Gastrocnemius medialis (tissue), 4 donors: ENCODE data around the gene KRT73. TPM values are rescaled to one million over a fixed set of nuclear protein-coding genes. Genes with fewer than 3 reads are reported as not detected.

ENCODE experiments used
- ATAC-seq, 2 donors: fragments of 150-250 bp; one replicate each; pipeline ENCODE4 v1.9.1; 2016
- DNase-seq, 2 donors: peaks; one replicate each; pipeline ENCODE4 v3.0.0-alpha.2; 2019
- H3K27ac ChIP-seq, 4 donors: fragments of 200-600 bp; sonication (generic); 1 replicate in 1 of 4; 2 replicates in 3 of 4; pipeline ENCODE4 v1.5.1; 2016 to 2018; ENCODE audit warnings: mild to moderate bottlenecking in 2 of 4, moderate library complexity in 1 of 4
- H3K27me3 ChIP-seq, 3 donors: fragments of 200-600 bp; sonication (generic) in 2 of 3; 1 replicate in 1 of 3; 2 replicates in 2 of 3; pipeline versions ENCODE4 v1.5.1 to v1.6.0; 2016 to 2019; ENCODE audit warnings: mild to moderate bottlenecking in 1 of 3, moderate library complexity in 1 of 3
- H3K36me3 ChIP-seq, 2 donors: fragments of 200-600 bp; sonication (generic) in 1 of 2; one replicate each; pipeline ENCODE4 v1.5.1; 2017 to 2018
- H3K4me1 ChIP-seq, 2 donors: fragments of 200-600 bp; sonication (generic) in 1 of 2; one replicate each; pipeline ENCODE4 v1.5.1; 2016 to 2017; ENCODE audit warnings: mild to moderate bottlenecking in 2 of 2
- H3K4me3 ChIP-seq, 4 donors: fragments of 200-600 bp; sonication (generic) in 3 of 4; 1 replicate in 1 of 4; 2 replicates in 3 of 4; pipeline ENCODE4 v1.5.1; 2016 to 2019; ENCODE audit warnings: mild to moderate bottlenecking in 2 of 4
- H3K9me3 ChIP-seq, 3 donors: fragments of 200-600 bp; sonication (generic) in 2 of 3; 1 replicate in 1 of 3; 2 replicates in 2 of 3; pipeline ENCODE4 v1.5.1; 2016 to 2019
- POLR2A ChIP-seq, 2 donors: fragments of 450-650 bp; IDR thresholded peaks; one replicate each; pipeline ENCODE4 v1.6.1; 2017; ENCODE audit warnings: antibody characterized with exemption in 2 of 2, mild to moderate bottlenecking in 2 of 2, moderate library complexity in 2 of 2
- in situ Hi-C, 4 donors: fragments of 200-750 bp; cut with MboI; loops; one replicate each; pipeline versions ENCODE4 v1.15.0 to v1.8.0; 2017; ENCODE audit warnings: low sequenced_read_pairs in 4 of 4
- intact Hi-C: fragments of 100-400 bp; cut with DNase I; formaldehyde crosslinking; loops from one replicate; pipeline ENCODE4 v1.15.1; 2023; ENCODE audit warnings: low total_unique reads
- total RNA-seq, 4 donors: library from RNA; depleted of rRNA; stranded (reverse); fragments of >200 nt; gene quantifications; one replicate each; pipeline versions ENCODE4 v1.1.0 to v1.2.3, GENCODE V29; 2016
- TF ChIP-seq, protein P1 (sequence below), 5 experiments: fragments of 450-650 bp in 3 of 5; fragments of 200-600 bp in 2 of 5; sonication (generic) in 2 of 5; IDR thresholded peaks in 4 of 5; conservative IDR thresholded peaks in 1 of 5; 1 replicate in 4 of 5; 2 replicates in 1 of 5; pipeline ENCODE4 v1.5.1; 2016 to 2019; ENCODE audit warnings: antibody characterized with exemption in 5 of 5, mild to moderate bottlenecking in 3 of 5, moderate library complexity in 3 of 5

KRT73 gene
- total RNA-seq, 4 donors from 2014 or later: not detected

DNA sequence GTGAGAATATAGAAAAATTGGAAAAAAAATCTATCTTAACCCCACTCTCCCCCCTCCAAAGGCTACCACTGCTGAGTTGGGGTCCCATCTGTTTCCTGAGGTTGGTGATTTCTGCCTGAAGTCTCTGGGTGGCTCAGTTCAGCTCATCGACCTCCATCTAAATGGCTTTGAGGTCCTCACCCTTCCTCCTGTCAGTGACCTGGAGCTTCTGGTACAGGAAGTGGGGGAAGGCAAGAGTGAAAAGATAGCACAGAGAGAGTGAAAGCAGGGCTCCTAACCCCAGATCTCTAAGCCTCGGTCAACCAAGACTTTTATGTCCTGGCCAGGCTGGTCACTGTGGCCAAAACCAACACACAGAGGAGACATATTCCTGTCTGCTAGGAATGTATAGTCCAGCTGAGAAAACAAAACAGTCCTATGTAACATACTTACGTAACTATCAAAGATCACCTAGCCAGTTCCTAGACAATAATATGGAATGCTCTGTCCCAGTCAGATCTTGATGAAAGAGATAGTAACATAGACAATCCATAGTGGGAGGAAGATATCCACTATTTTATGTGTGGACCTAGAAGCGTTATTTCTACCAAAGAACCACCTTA lies 12.3 kb upstream of the KRT73 start:
- DNase-seq (no peak), ATAC-seq (no peak)
- intact Hi-C loops (no loop called here), in situ Hi-C loops (no loop called here)
- Histone ChIP-seq H3K4me3 (no peak overlapping the region), H3K27ac (no peak overlapping the region), H3K4me1 (no peaks in the 10 kb centered on the region), H3K27me3 (no peaks in the 10 kb centered on the region), H3K36me3 (no peaks in the 10 kb centered on the region), H3K9me3 (no peaks in the 10 kb centered on the region)
- TF ChIP-seq, protein P1, sequence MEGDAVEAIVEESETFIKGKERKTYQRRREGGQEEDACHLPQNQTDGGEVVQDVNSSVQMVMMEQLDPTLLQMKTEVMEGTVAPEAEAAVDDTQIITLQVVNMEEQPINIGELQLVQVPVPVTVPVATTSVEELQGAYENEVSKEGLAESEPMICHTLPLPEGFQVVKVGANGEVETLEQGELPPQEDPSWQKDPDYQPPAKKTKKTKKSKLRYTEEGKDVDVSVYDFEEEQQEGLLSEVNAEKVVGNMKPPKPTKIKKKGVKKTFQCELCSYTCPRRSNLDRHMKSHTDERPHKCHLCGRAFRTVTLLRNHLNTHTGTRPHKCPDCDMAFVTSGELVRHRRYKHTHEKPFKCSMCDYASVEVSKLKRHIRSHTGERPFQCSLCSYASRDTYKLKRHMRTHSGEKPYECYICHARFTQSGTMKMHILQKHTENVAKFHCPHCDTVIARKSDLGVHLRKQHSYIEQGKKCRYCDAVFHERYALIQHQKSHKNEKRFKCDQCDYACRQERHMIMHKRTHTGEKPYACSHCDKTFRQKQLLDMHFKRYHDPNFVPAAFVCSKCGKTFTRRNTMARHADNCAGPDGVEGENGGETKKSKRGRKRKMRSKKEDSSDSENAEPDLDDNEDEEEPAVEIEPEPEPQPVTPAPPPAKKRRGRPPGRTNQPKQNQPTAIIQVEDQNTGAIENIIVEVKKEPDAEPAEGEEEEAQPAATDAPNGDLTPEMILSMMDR (IDR thresholded peaks at IDR 0.05 in 4 of 5, conservative IDR thresholded peaks at IDR 0.05 in 1 of 5): no peak

DNA sequence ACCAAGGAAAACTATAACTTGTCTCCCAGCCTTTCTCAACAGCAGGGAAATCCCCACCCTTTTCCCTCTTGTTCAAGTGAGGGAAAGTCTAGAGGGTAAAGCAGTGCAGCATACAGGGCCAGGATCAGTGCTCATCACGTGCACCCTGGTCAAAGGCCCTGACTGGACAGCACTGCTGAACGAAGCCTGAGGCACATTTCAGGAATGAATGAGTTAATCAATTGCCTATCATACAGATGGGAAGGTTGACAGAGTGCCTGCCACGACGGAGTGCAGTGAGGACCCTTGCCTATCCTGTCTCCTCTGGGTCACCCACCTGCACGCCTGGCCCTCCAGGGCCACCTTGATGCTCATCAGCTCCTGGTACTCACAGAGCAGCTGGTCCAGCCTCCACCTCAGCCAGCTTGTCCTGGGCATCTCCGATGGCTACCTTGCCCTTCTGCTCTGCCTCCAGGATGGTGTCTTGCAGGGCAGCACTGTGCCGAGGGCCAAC lies 11.7 kb upstream of the KRT73 start:
- Histone ChIP-seq H3K27me3 (no peaks in the 10 kb centered on the region), H3K27ac (no peak overlapping the region), H3K9me3 (no peaks in the 10 kb centered on the region), H3K4me3 (no peak overlapping the region), H3K4me1 (no peaks in the 10 kb centered on the region), H3K36me3 (no peaks in the 10 kb centered on the region)
- ATAC-seq (no peak), DNase-seq (no peak)
- TF ChIP-seq, protein P1 (IDR thresholded peaks at IDR 0.05 in 4 of 5, conservative IDR thresholded peaks at IDR 0.05 in 1 of 5): no peak
- TF ChIP-seq POLR2A (IDR thresholded peaks at IDR 0.05): no peak
- intact Hi-C loops: no loop called here
- in situ Hi-C loops: no loop called here

DNA sequence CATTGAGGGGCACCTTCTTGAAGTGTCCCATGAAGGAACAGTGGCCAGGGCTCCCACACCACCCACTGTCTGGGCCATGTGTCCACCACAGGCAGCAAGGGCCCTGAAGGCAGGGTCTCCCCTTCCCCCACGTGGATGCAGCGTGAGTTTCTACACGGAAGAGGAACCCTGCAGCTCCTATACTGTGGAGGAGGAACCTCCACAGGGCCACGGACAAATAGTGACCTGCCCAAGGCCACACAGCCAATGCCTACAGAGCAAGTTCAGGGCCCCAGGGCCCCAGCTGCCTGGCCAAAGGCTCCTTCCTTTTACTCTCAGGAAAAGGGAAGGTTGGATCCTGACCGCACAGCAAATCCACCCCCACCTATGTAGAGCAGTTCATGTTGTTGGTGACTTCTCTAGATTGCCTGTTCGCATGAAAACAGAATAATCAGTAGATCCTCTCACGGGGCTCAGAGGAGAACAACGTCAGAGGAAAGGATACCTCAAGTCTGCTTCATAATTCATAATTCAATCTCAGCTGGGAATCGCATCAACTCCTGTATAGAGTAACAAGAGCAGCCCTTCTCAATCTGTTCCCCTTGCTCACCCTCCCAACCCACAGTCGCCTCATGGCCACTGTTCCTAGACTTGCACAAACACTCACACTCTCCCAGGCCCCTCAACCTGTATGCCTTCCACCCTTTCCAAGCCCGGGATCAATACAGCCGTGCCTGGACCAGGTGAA lies 11.1 kb upstream of the KRT73 start:
- no peak for ATAC-seq

DNA sequence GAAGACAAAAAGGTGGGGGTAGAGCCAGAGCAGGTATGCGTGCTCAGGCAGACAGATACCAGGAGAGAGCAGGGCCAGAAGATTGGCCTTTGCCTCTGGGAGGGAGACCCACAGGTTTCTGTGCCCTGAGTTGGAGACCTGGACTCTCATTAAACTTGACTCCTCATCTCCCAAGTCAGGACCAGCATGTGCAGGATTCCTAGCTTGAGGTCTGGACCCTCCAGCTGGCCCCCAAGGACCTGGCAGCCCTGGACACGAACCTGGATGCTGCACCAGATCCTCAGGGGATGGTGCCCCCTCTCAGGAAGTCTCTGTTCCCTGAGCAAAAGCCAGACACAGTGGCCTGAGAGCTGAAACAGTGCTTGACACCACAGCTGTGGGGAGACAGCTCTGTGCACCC lies 10.5 kb upstream of the KRT73 start:
- Histone ChIP-seq H3K9me3 (no peaks in the 10 kb centered on the region), H3K36me3 (no peaks in the 10 kb centered on the region), H3K4me1 (no peaks in the 10 kb centered on the region), H3K4me3 (no peak overlapping the region), H3K27me3 (no peaks in the 10 kb centered on the region), H3K27ac (no peak overlapping the region)
- DNase-seq (no peak), ATAC-seq (no peak)
- in situ Hi-C loops: no loop called here
- intact Hi-C loops: no loop called here
- TF ChIP-seq, protein P1 (IDR thresholded peaks at IDR 0.05 in 4 of 5, conservative IDR thresholded peaks at IDR 0.05 in 1 of 5): no peak
- TF ChIP-seq POLR2A (IDR thresholded peaks at IDR 0.05): no peak

More for the DNA sequence above, 11.1 kb upstream of the KRT73 start:
- Histone ChIP-seq H3K4me3 (no peak overlapping the region), H3K9me3 (no peaks in the 10 kb centered on the region), H3K27ac (no peak overlapping the region), H3K27me3 (no peaks in the 10 kb centered on the region), H3K4me1 (no peaks in the 10 kb centered on the region), H3K36me3 (no peaks in the 10 kb centered on the region)
- no peak for TF ChIP-seq POLR2A (IDR thresholded peaks at IDR 0.05)
- intact Hi-C loops: no loop called here
- no peak for DNase-seq
- in situ Hi-C loops: no loop called here

DNA sequence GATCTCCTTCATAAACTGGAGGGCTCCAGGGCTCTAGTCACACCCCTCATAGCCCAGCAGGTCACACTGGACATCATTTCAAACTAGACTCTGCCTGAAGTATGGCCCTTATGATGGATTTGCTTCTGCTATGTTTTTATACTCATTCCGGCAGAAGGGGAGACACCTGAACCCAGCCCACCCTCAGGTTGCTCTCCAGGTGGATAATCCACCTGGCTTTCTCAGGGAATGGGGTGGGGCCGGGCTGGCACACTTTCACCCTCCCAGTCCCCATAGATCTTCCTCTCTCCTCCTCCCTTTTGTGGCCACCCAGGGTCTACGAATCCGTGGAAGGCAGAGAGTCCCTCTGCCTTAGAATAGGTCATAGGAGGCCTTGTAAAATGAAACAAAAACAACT lies 9.8 kb upstream of the KRT73 start:
- intact Hi-C loops: no loop called here
- Histone ChIP-seq H3K27ac (no peak overlapping the region), H3K4me1 (no peaks in the 10 kb centered on the region), H3K9me3 (peaks cover 0 to 6% (median 0%) of the 10 kb centered on the region in 3 donors), H3K27me3 (no peaks in the 10 kb centered on the region), H3K36me3 (no peaks in the 10 kb centered on the region), H3K4me3 (no peak overlapping the region)
- no peak for ATAC-seq
- in situ Hi-C loops: no loop called here
- no peak for DNase-seq
- TF ChIP-seq, protein P1 (IDR thresholded peaks at IDR 0.05 in 4 of 5, conservative IDR thresholded peaks at IDR 0.05 in 1 of 5): no peak
- TF ChIP-seq POLR2A (IDR thresholded peaks at IDR 0.05): no peak
